ENCODE results near the gene CTAGE6.
"Not testable (repeated sequence)": the region's sequence is repeated elsewhere in the genome, so short reads cannot be mapped to it uniquely, and the experiment has no call there.

- not testable (repeated sequence) for TF ChIP-seq CTCF (IDR thresholded peaks at IDR 0.05; ENCODE audit: borderline replicate concordance, extremely low read depth, low read length, poor library complexity, severe bottlenecking); EZH2 (IDR thresholded peaks at IDR 0.05; ENCODE audit: borderline replicate concordance, low read depth, low read length, severe bottlenecking)
These were observed 47.6 kb downstream of the CTAGE6 start for GRCh38 chr7:143709895-143710294.
